Fibroblast of lung (primary cell): ENCODE measurements around the gene CASP7.

Source experiments
- EZH2 ChIP-seq: IDR thresholded peaks from 2 replicates; pipeline ENCODE4 v1.5.1; 2012; ENCODE audit warnings: low read length, control low read depth, mild to moderate bottlenecking; ENCODE audit errors: missing control alignments
- TF ChIP-seq, protein P1 (sequence below), 2 donors: IDR thresholded peaks in 1 of 2; conservative IDR thresholded peaks in 1 of 2; 1 replicate in 1 of 2; 2 replicates in 1 of 2; pipeline ENCODE4 v1.5.1; 2011 to 2012; ENCODE audit warnings: low read length in 2 of 2, control low read depth in 1 of 2, inconsistent platforms in 1 of 2, low read depth in 1 of 2, mild to moderate bottlenecking in 1 of 2

DNA sequence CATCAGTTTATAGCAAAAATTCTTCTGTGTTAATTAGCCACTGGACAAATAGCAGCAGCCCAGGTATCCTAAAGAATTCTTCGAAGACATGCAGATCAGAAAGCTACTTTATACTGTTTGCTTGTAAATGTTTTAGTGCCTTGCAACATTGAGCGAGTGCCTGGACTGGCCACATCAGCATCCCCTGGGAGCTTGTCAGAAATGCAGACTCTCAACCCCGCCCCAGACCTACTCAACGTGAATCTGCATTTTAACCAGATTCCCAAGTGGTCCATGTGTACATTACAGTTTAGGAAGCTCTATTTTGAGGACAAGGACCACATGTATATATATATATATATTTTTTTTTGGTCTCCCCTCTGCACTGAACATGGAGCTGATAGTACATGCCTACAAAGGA is 53.3 kb downstream of the CASP7 start:
- TF ChIP-seq, protein P1, sequence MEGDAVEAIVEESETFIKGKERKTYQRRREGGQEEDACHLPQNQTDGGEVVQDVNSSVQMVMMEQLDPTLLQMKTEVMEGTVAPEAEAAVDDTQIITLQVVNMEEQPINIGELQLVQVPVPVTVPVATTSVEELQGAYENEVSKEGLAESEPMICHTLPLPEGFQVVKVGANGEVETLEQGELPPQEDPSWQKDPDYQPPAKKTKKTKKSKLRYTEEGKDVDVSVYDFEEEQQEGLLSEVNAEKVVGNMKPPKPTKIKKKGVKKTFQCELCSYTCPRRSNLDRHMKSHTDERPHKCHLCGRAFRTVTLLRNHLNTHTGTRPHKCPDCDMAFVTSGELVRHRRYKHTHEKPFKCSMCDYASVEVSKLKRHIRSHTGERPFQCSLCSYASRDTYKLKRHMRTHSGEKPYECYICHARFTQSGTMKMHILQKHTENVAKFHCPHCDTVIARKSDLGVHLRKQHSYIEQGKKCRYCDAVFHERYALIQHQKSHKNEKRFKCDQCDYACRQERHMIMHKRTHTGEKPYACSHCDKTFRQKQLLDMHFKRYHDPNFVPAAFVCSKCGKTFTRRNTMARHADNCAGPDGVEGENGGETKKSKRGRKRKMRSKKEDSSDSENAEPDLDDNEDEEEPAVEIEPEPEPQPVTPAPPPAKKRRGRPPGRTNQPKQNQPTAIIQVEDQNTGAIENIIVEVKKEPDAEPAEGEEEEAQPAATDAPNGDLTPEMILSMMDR (conservative IDR thresholded peaks at IDR 0.05 in 1 of 2, IDR thresholded peaks at IDR 0.05 in 1 of 2; ENCODE audit: low read depth in 1 of 2, low read length in 2 of 2): no peak
- TF ChIP-seq EZH2: no peak
